Activated CD8-positive, alpha-beta memory T cell treated with anti-CD3 and anti-CD28 coated beads for 1 hour (primary cell): ENCODE data around the gene TMEM135.
A peak's percentile ranks its signal among the peaks of the same experiment; 100 is the strongest.
"Not testable (repeated sequence)": the region's sequence is repeated elsewhere in the genome, so short reads cannot be mapped to it uniquely, and the experiment has no call there.

Experiments used
- DNase-seq, 2 donors: peaks; one replicate each; pipeline ENCODE4 v3.0.0-alpha.2; 2020; ENCODE audit warnings: low read depth in 1 of 2; ENCODE audit errors: extremely low read depth in 1 of 2

TMEM135 gene

DNA sequence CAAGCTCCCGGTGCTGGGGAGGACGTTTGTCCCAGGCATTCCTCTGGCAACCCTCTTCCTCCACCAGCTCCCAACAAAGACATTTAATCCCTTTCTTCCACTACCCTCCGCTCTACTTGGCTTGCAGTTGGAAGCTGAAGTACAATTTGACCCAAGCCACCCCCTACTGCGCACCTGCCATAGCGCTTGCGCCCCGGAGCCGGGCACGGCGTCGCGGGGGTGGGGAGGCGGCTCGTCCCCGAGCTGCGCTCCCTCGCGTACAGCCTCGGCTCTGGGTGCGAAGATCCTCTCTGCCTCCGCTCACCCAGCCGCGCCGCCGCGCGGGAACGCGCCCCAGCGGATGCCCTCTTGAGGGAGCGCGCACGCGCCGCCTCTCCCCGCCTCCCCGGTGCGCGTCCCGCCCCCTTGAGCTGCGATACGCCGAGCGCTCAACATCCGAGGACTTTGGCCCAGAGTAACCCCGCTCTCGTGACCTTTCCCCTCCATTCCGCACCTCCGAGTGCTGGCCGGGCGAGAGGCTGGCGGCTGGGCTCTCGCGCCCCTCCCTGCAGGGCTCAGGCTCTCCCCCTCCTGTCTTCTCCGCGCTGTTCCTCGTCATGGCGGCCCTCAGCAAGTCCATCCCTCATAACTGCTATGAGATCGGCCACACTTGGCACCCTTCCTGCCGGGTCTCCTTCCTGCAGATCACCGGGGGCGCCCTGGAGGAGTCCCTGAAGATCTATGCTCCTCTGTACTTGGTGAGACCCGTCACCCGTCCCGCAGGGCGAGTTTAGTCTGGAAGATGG is at the start of gene TMEM135:
Gene TMEM135 (plus strand): TSS at position 485 of the 785 bp plus-strand sequence. CDS start 112 bp downstream, at position 597.
- DNase-seq, result peak; percentile 71 to 87

DNA sequence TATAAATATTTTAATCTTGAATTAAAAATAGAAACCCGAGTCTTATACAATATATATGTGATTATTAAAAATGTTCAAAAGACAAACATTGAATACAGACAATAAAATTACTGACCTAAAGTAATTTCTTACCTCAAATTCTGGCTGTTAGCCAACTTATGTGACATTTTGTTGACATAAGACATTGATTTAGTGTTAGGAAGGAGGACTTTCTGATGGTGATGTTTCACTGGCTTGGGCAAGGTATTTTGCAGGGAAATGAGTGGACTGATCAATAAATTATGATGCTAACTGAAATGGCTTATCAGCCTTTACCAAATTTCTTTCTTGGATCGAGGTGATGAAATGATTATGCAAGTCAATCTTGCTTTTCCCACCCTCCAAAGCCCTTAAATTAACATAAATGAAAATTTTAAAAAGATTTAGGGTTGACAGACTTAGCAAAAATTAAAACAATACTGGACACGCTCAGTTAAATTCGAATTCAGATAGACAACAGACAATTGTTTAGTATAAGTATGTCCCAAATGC is 49.3 kb upstream of the TMEM135 start:
- DNase-seq, result no peak

DNA sequence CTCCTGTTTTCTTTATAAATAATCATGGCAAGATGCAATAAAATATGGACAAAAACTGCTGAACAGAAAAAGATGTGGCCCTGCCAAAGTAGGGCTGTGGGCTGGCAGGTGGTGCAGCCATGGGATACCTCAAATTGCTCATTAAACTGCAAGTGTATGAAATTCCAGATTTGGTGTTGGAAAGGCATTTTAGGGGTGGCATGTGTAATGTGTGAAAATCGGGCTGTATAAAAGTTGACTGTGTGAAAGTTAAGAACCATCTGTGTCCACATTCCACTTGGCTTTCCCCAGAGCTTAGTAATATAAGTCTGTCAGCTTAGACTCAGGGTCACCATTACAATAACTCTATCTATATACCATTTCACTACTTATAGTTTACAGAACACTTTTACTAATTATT is 47.7 kb upstream of the TMEM135 start:
- no peak for DNase-seq

DNA sequence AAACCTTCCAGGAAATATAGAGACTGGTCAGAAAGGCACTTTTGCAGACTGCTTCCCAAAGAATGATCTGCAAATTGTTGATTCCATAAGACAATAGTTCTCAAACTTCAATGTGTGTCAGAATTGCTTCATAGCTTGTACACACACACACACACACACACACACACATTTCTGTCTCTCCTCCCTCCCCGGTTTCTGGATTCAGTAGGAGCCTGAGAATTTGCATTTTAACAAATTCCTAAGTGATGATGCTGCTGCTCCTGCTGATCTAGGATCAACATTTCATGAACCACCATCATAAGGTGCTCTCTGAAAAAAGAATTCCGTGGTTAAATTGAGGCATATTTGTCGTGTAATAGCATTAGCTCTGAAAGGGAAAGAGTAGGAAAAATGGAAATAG is 47.2 kb upstream of the TMEM135 start:
- no peak for DNase-seq

DNA sequence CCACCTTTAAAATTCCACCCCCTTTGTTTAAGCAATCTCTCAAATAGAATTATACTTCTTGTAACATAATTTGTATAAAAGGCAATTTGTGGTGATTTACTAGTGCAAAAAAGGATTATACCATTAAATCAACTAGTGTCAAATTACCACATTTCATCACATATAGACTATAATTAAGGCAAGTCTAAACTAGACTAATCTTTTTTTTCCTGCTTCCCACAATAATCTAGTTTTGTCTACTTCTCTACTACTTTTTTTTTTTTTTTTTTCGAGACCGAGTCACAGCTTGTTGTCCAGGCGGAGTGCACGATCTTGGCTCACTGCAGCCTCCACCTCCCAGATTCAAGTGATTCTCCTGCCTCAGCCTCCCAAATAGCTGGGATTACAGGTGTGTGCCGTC is 46.4 kb upstream of the TMEM135 start:
- DNase-seq, result no peak

DNA sequence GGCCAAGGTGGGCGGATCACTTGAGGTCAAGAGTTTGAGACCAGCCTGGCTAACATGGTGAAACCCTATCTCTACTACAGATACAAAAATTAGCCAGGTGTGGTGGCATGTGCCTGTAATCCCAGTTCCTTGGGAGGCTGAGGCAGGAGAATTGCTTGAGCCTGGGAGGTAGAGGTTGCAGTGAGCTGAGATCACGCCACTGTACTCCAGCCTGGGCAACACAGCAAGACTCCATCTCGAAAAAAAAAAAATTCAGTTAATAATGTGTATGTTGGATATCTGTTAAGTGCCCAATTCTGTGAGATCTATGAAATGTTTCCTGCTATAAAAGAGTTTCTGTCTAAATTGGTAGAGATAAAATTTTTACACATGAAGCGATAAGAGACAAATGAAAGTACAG is 45.4 kb upstream of the TMEM135 start:
- DNase-seq, result not testable (repeated sequence)

DNA sequence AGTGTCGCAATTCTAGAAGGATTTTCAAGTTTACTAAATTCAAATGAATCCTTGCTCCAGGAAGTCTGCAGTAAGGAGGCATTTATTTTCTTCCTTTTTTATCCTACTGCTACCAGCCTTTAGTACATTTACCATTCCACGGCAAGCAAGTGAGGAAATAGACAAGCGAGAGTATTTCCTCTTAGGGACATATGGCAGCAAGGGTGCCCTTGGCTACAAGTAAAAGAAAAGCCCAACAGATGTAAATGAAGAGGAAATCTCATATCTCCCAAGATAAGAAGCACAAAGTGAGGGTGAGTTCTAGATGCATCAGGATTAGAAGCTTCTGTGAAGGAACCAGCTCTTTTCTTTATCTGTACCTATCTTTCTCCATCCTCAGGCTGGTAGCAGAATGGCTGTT is 44.7 kb upstream of the TMEM135 start:
- DNase-seq, result no peak

DNA sequence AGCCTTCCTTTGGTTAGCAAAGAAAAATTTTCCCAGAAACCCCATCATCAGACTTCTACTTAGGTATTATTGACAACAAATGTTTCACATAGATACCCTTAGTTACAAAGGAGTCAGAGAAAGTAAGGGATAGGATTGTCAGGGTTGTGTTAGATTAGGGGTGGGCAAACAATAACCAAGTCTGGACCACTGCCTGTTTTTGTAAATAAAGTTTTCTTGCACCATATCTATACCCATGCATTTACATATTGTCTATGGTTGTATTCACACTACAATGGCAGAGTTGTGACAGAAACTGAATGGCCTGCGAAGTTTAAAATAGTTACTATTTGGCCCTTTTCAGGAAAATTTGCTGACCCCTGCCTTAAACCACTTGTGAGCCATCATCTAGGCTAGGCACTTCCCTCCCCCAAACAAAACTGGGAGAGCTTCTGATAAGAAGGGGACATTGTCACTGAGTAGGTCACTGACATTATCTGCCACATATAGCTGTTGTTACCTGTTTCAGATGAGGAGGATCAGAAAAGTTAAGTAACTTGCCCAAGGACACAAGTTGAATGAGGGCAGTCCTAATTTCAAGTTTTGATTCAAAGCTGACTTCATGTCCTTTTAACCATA is 40.7 kb upstream of the TMEM135 start:
- DNase-seq, result no peak

DNA sequence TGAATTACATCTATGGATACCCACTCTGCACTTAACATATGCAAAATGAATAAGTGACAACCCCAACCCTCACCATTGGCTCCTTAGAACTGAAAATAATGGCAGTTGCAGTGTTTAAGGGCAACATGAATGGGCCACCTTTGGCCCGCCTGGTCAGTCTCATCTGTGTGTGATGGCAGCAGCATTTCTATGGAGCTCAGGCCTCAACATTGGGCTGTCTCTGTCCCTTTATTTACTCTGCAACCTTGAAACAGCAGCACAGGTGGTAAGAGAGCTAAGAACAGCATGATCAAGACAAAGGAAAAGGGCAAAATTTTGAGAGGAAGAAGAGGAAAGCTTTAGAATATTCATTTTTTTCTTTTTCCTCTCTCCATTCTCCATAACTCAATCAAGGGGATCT is 38.3 kb upstream of the TMEM135 start:
- no peak for DNase-seq

DNA sequence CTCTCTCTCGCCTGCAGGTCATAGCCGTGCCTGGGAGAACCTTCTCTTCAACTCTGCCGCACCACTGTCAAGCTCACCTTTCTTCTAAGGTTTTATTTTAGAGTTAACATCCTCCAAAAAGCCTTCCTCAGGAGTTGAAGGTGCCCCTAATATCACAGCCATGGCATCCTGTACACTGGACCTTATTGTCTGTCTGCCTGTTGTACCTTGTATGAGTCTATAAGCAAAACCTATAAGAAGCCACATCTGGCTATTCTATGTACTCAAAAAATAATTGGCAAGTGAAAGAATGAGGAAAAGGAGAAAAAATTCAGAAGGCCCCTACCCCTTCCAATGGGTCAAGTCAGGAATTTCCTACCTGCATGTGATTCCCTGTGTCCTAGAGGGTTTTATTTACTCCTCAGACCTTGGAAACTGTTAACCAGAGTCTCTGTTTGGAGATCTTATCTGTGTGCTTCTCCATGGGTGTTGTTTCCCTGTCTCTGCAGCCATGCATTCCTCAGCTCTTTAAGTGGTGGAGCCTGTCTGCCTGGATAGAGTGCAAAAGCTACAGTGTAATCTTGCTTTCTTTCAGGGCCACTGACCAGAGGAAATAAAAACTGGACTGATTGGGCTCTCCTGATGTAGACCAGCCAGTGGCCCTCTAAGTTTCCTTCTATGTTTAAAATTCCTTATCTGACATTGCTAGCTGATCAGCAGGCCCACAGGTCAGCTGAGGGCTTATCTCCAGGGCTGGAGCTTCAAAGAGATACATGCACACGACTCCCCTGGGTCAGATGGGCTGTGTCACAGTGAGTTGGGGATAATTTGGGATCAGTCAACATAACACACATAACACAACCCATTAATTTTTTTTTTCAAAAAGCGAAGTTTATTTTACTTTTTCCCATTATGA is 37.6 kb upstream of the TMEM135 start:
- no peak for DNase-seq

DNA sequence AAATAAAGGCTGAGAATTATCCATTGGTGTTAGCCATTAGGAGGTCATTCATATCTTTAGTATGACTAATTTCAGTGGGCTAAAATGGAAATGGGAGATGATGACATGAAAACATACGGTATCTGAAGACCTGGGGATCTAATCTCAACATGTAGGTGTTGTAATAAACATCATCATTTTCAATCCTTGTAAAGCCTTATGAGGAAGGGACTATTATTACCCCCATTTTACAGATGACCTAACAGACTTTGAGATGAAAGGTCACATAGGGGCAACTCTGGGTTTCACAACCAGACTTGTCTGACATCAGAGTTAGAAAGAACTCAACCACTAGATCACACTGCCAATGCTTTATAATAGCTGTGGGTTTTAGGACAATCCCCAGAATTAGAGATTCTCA is 34.8 kb upstream of the TMEM135 start:
- no peak for DNase-seq

DNA sequence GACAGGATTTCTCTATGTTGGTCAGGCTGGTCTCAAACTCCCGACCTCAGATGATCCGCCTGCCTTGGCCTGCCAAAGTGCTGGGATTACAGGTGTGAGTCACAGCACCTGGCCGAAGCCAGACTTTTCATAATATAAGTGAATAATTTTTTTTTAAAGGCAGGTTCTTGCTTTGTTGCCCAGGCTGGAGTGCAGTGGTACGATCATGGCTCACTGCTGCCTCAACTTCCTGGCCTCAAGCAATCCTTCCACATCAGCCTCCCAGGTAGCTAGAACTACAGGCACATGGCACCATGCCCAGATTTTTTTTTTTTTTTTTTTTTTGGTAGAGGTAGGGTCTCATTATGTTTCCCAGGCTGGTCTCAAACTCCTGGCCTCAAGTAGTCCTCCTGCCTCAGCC is 33.5 kb upstream of the TMEM135 start:
- DNase-seq, result not testable (repeated sequence)

DNA sequence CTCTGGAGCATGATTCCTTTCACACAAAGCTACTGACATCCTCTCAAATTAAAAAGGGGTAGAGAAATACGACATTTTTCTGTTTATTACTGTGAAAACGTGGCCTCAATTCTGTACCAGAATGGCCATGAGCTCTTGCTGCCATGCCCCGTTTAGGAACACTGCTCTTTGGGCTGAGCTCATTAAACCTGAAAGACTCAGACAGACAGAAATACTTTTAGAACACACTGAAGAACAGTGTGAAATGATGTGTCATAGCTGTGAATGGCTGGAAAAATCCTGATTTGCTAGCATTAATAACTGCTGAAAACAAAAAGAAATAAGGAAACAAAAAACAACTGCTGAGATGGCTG is 32.2 kb upstream of the TMEM135 start:
- no peak for DNase-seq

DNA sequence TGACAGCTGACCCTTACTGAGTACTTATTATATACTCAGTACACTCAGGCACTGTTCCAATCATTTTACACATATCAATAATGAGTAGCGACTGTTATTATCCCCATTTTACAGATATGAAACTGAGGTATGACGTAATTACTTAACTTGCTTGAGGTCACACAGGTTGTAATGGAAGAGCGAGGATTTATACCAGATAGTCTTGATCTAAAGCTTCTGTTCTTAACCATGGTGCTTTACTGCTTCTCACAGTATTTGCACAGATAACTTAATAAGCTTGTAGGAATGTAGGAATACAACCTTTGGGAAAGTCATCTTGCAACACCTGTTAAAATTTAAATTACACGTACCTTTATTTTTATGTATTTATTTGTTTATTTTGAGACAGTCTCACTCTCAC is 31.7 kb upstream of the TMEM135 start:
- no peak for DNase-seq

DNA sequence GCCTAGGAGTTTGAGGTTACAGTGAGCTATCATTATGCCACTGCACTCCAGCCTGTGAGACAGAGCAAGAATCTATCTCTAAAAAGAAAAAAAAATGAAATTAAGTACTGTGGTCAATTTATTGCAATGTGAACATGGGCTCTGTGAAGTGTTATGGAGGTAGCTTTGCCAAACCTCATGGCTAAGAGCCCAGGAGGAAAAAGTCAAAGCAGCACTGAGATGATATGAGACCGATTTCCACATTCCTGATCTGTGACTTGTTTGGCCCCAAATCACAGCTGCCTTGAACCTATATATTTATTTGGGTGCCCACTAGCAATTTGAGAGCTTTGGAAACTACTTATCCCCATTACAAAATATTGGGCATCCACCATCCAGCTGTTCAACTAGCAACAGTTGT is 29.8 kb upstream of the TMEM135 start:
- DNase-seq, result no peak

DNA sequence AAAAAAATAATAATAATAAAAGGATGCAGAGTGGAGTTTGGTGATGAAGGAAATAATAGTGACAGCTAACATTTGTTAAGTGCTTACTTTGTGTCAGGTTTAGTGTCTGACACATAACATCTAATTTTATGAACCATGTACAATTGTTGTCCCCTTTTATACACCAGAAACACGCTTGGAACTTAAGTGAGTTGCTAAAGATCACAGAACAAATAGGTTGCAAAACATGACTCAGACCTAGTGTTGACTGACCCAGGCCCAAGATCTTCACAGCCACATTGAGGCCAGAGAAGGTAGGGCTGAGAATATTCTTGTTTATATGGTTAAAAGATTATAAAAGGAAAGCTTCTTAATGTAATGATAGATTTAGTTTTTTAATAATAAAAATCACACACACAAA is 25.6 kb upstream of the TMEM135 start:
- DNase-seq, result no peak

DNA sequence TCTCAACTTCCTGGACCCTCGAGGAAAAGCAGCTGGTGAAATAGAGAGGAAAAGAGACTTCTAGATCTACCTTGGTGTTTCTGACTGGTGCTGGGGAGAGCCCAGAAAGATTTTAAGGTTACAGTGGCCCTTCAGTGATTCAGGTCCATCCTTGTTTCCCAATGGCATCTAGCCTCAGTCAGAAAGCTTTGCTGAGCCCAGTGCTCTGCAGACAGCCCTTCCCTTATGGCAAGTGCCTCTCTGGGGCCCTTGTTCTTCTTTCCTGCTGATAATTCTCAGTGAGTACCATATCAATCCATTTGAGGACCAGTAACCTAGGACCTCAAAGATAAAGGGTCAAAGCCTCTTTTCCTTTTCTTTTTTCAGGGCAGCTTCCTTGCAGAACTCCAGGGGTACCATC is 25.1 kb upstream of the TMEM135 start:
- DNase-seq, result no peak

DNA sequence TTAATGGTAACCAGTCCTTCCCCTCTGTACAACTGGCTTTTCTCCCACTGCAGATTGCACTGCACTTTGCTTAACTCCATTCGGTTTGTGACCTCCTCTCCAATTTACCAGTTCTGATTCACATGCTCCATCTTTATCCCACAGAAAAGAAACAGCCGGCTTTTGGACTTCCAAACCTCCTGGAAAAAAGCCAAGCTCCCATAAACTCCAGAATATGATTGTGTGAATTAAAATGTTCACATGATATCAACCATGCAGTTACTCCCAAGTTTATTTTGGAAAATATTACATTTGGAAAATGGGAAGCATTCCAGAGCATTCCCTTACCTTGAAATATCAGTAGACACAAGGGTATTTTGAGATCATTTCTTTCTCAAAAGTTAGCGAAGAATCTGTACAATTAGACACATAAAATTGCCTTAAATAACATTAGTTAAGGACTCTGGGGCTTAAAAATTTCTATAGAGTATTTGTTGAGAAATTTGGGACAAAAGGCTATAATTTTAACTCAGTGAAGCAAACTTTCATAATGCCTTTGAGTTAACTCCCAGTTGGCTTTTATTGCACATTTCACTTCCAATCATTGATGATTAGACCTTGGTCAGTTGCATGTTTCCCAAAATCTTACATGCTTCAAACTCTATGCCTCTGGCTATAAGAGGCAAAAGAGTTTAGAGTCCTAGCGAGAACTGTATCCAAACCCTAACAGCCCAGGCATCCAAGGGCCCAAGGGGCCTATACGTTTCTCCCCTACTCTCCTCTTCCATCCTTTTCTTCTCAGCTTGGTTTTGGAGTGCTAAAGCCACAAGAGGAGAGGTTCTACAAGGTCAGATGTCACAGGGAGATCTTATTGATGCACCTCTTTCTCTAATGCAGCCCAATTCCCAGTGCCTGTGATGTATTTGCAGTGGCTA is 23.6 kb upstream of the TMEM135 start:
- DNase-seq, result no peak

DNA sequence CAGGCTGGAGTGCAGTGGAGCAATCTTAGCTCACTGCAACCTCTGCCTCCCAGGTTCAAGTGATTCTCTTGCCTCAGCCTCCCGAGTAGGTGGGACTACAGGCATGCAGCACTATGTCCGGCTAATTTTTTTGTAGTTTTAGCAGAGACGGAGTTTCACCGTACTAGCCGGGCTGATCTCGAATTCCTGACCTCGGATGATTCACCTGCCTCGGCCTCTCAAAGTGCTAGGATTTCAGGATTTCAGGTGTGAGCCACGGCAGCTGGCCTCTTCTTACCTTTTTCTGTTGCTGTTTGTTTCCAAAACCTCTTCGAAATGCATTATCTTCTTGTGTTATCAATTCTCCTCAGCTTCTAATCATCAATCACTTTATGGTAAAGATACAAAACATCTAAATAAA is 22.1 kb upstream of the TMEM135 start:
- DNase-seq, result no peak

DNA sequence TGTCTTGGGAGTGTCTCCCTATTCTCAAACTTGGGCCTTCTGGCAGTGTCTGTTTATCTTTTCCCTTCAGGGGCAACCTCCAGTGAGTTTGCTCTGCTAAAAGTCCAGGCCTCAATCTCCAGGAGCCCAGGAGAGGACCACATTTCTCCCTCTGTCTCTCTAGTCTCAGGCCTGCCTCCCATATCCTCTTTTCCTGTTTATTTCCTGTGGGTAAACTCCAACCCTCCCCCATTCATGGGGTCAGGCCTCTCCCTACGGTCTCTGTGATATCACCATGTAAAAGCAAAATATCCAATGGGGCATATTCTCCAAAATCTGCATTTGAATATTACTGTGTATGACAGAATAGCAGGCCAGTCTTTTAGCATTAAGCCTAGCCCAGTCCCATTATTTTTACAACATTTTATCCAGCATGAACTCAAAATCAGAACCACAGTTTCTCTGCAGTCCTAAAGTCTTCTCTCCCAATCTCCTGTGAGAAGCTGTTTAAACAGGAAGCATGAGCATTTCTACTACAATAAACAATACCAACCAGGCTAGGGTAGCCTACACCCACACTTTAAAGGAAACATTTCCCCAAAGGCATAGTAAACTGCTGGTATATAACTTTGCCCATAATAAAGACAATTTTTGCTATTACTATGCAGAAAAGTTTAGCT is 18.0 kb upstream of the TMEM135 start:
- DNase-seq, result no peak
